Type B pancreatic cell (in vitro differentiated cells): ENCODE results near the gene WARS2. TPM values are rescaled to one million over a fixed set of nuclear protein-coding genes. Genes with fewer than 3 reads are reported as not detected.

Source experiments
- DNase-seq: peaks from one replicate; pipeline ENCODE4 v3.0.0; 2021; ENCODE audit warnings: mixed read lengths; ENCODE audit not compliant: unreplicated experiment; ENCODE audit errors: extremely low spot score
- H3K27ac Mint-ChIP-seq: 2 replicates; pipeline ENCODE4 v1.8.0; 2021; ENCODE audit warnings: mild to moderate bottlenecking, mixed read lengths
- H3K27me3 Mint-ChIP-seq: 2 replicates; pipeline ENCODE4 v1.8.0; 2021; ENCODE audit warnings: mixed read lengths
- H3K36me3 Mint-ChIP-seq: 2 replicates; pipeline ENCODE4 v1.8.0; 2021; ENCODE audit warnings: mixed read lengths
- H3K4me1 Mint-ChIP-seq: one replicate; pipeline ENCODE4 v1.8.0; 2021; ENCODE audit warnings: mixed read lengths; ENCODE audit not compliant: unreplicated experiment
- H3K4me3 Mint-ChIP-seq: 2 replicates; pipeline ENCODE4 v1.8.0; 2021; ENCODE audit warnings: mild to moderate bottlenecking, mixed read lengths
- H3K9me3 Mint-ChIP-seq: 2 replicates; pipeline ENCODE4 v1.8.0; 2021; ENCODE audit warnings: mixed read lengths
- CTCF ChIP-seq: fragments of 200-600 bp; sonication (generic); conservative IDR thresholded peaks from 2 replicates; pipeline ENCODE4 v1.5.0; 2021; ENCODE audit warnings: antibody characterized with exemption, mild to moderate bottlenecking
- total RNA-seq: library from RNA; stranded (reverse); gene quantifications from 2 replicates; pipeline ENCODE4 v1.2.1, GENCODE V29; 2021; ENCODE audit warnings: low replicate concordance

WARS2 gene
- total RNA-seq, 1 donor from 2014 or later = 13.8 TPM

GRCh38 chr1:119026956-119027355 is 113.5 kb downstream of the WARS2 start:
- H3K36me3 Mint-ChIP-seq = no peaks in the 10 kb centered on the region
- H3K4me1 Mint-ChIP-seq = no peaks in the 10 kb centered on the region
- H3K27me3 Mint-ChIP-seq = no peaks in the 10 kb centered on the region
- TF ChIP-seq CTCF = no peak
- no peak overlapping the region for H3K27ac Mint-ChIP-seq
- DNase-seq = no peak
- H3K9me3 Mint-ChIP-seq = no peaks in the 10 kb centered on the region
- H3K4me3 Mint-ChIP-seq = no peak overlapping the region

- Mint-ChIP-seq H3K27me3 (peaks cover 43% of the 10 kb centered on the region), H3K36me3 (peaks cover 13% of the 10 kb centered on the region), H3K4me3 (no peak overlapping the region), H3K9me3 (peaks cover 8% of the 10 kb centered on the region), H3K4me1 (no peaks in the 10 kb centered on the region), H3K27ac (no peak overlapping the region)
- no peak for DNase-seq
- no peak for TF ChIP-seq CTCF
These were observed 124.9 kb downstream of the WARS2 start for GRCh38 chr1:119015547-119015946.

GRCh38 chr1:119012383-119012782 is 128.1 kb downstream of the WARS2 start:
- no peak for DNase-seq
- Mint-ChIP-seq H3K9me3 (no peaks in the 10 kb centered on the region), H3K27ac (no peak overlapping the region), H3K36me3 (peaks cover 5% of the 10 kb centered on the region), H3K27me3 (peaks cover 74% of the 10 kb centered on the region), H3K4me1 (peaks cover 12% of the 10 kb centered on the region), H3K4me3 (no peak overlapping the region)
- TF ChIP-seq CTCF = no peak

GRCh38 chr1:119011706-119012105 is 128.7 kb downstream of the WARS2 start:
- TF ChIP-seq CTCF = no peak
- Mint-ChIP-seq H3K9me3 (no peaks in the 10 kb centered on the region), H3K36me3 (peaks cover 5% of the 10 kb centered on the region), H3K4me1 (peaks cover 12% of the 10 kb centered on the region), H3K27ac (no peak overlapping the region), H3K4me3 (no peak overlapping the region), H3K27me3 (peaks cover 80% of the 10 kb centered on the region)
- no peak for DNase-seq

GRCh38 chr1:119011116-119011515 is 129.3 kb downstream of the WARS2 start:
- TF ChIP-seq CTCF = no peak
- Mint-ChIP-seq H3K36me3 (peaks cover 5% of the 10 kb centered on the region), H3K4me3 (no peak overlapping the region), H3K4me1 (peaks cover 12% of the 10 kb centered on the region), H3K27me3 (peaks cover 86% of the 10 kb centered on the region), H3K9me3 (no peaks in the 10 kb centered on the region), H3K27ac (no peak overlapping the region)
- no peak for DNase-seq

- no peak for DNase-seq
- H3K27me3 Mint-ChIP-seq = peaks cover 92% of the 10 kb centered on the region
- peaks cover 12% of the 10 kb centered on the region for H3K4me1 Mint-ChIP-seq
- no peak overlapping the region for H3K27ac Mint-ChIP-seq
- no peak for TF ChIP-seq CTCF
- no peaks in the 10 kb centered on the region for H3K9me3 Mint-ChIP-seq
- H3K36me3 Mint-ChIP-seq = peaks cover 5% of the 10 kb centered on the region
- H3K4me3 Mint-ChIP-seq = no peak overlapping the region
These were observed 130.3 kb downstream of the WARS2 start for GRCh38 chr1:119010201-119010600.
